Neural progenitor cell (in vitro differentiated cells): ENCODE results near the gene KNOP1. TPM values are rescaled to one million over a fixed set of nuclear protein-coding genes. Genes with fewer than 3 reads are reported as not detected.

Source experiments
- DNase-seq: peaks from one replicate; pipeline ENCODE4 v3.0.0-alpha.2; 2016; ENCODE audit warnings: low spot score
- H2AFZ ChIP-seq: fragments of 200-600 bp; sonication (generic); replicated peaks from 2 replicates; pipeline ENCODE4 v1.6.1; 2016; ENCODE audit warnings: antibody characterized with exemption
- H3F3A ChIP-seq: fragments of 200-600 bp; sonication (generic); 2 replicates; pipeline ENCODE4 v1.6.1; 2016; ENCODE audit warnings: antibody characterized with exemption, low read depth
- H3K27ac ChIP-seq: fragments of 200-600 bp; sonication (generic); 2 replicates; pipeline ENCODE4 v1.5.1; 2016; ENCODE audit warnings: mild to moderate bottlenecking
- H3K27me3 ChIP-seq: fragments of 200-600 bp; sonication (generic); 2 replicates; pipeline ENCODE4 v1.6.1; 2016; ENCODE audit warnings: mild to moderate bottlenecking, moderate library complexity
- H3K36me3 ChIP-seq: fragments of 200-600 bp; sonication (generic); 2 replicates; pipeline ENCODE4 v1.5.1; 2016
- H3K4me1 ChIP-seq: fragments of 200-600 bp; sonication (generic); 2 replicates; pipeline ENCODE4 v1.6.1; 2016; ENCODE audit warnings: mixed run types
- H3K4me2 ChIP-seq: fragments of 200-600 bp; sonication (generic); 2 replicates; pipeline ENCODE4 v1.6.1; 2016
- H3K4me3 ChIP-seq: fragments of 200-600 bp; sonication (generic); 2 replicates; pipeline ENCODE4 v1.5.1; 2016
- H3K79me2 ChIP-seq: fragments of 200-600 bp; sonication (generic); 2 replicates; pipeline ENCODE4 v1.6.1; 2016; ENCODE audit warnings: low read depth
- H3K9ac ChIP-seq: fragments of 200-600 bp; sonication (generic); 2 replicates; pipeline ENCODE4 v1.6.1; 2016
- H3K9me3 ChIP-seq: fragments of 200-600 bp; sonication (generic); 2 replicates; pipeline ENCODE4 v1.5.1; 2016; ENCODE audit warnings: low read depth
- H4K20me1 ChIP-seq: fragments of 200-600 bp; sonication (generic); 2 replicates; pipeline ENCODE4 v1.6.1; 2016; ENCODE audit warnings: low read depth
- H3K27ac Mint-ChIP-seq: 3 replicates; pipeline ENCODE4 v1.8.0; 2021; ENCODE audit warnings: mixed read lengths
- H3K27me3 Mint-ChIP-seq: 2 replicates; pipeline ENCODE4 v1.8.0; 2022; ENCODE audit warnings: low read depth, mild to moderate bottlenecking, inconsistent platforms, moderate library complexity, mixed read lengths; ENCODE audit not compliant: insufficient read depth
- H3K36me3 Mint-ChIP-seq: 3 replicates; pipeline ENCODE4 v1.8.0; 2021; ENCODE audit warnings: mixed read lengths
- H3K4me1 Mint-ChIP-seq: 3 replicates; pipeline ENCODE4 v1.8.0; 2021; ENCODE audit warnings: mixed read lengths
- H3K4me3 Mint-ChIP-seq: 3 replicates; pipeline ENCODE4 v1.8.0; 2021; ENCODE audit warnings: mild to moderate bottlenecking, moderate library complexity, mixed read lengths
- H3K9me3 Mint-ChIP-seq: 3 replicates; pipeline ENCODE4 v1.8.0; 2020; ENCODE audit warnings: mixed read lengths
- CTCF ChIP-seq: fragments of 200-600 bp; sonication (generic); IDR thresholded peaks from 2 replicates; pipeline ENCODE4 v1.5.1; 2017; ENCODE audit warnings: antibody characterized with exemption, mild to moderate bottlenecking
- EZH2 ChIP-seq: fragments of 200-600 bp; sonication (generic); IDR thresholded peaks from 2 replicates; pipeline ENCODE4 v1.6.1; 2017; ENCODE audit warnings: antibody characterized with exemption, mild to moderate bottlenecking, moderate library complexity
- EZH2phosphoT487 ChIP-seq: fragments of 200-600 bp; sonication (generic); IDR thresholded peaks from 2 replicates; pipeline ENCODE4 v1.6.1; 2017; ENCODE audit warnings: antibody characterized with exemption
- total RNA-seq: library from RNA; depleted of rRNA; stranded (reverse); fragments of >200 nt; gene quantifications from 2 replicates; pipeline ENCODE4 v1.2.3, GENCODE V29; 2015; ENCODE audit warnings: low replicate concordance

KNOP1 gene
- total RNA-seq, 1 donor from 2014 or later: 130 TPM

GRCh38 chr16:19700319-19700781 is 17.7 kb downstream of the KNOP1 start:
- H3K4me3 ChIP-seq: no peak overlapping the region
- Mint-ChIP-seq H3K9me3 (no peaks in the 10 kb centered on the region), H3K4me1 (no peaks in the 10 kb centered on the region), H3K27me3 (no peaks in the 10 kb centered on the region), H3K4me3 (no peak overlapping the region), H3K27ac (no peak overlapping the region), H3K36me3 (peaks cover 51% of the 10 kb centered on the region)
- no peaks in the 10 kb centered on the region for H3K27me3 ChIP-seq
- no peak overlapping the region for H3K27ac ChIP-seq
- DNase-seq: no peak
- no peaks in the 10 kb centered on the region for H3F3A ChIP-seq
- H3K36me3 ChIP-seq: peaks cover 8% of the 10 kb centered on the region
- peaks cover 43% of the 10 kb centered on the region for H3K79me2 ChIP-seq
- no peak for TF ChIP-seq CTCF
- no peak for TF ChIP-seq EZH2phosphoT487
- no peak for TF ChIP-seq EZH2
- H3K4me2 ChIP-seq: no peak overlapping the region
- no peak overlapping the region for H2AFZ ChIP-seq
- peaks cover 18% of the 10 kb centered on the region for H4K20me1 ChIP-seq
- no peak overlapping the region for H3K9ac ChIP-seq
- H3K4me1 ChIP-seq: no peaks in the 10 kb centered on the region
- no peaks in the 10 kb centered on the region for H3K9me3 ChIP-seq

GRCh38 chr16:19699472-19699871 is 18.6 kb downstream of the KNOP1 start:
- Mint-ChIP-seq H3K4me1 (no peaks in the 10 kb centered on the region), H3K9me3 (no peaks in the 10 kb centered on the region), H3K27ac (no peak overlapping the region), H3K27me3 (no peaks in the 10 kb centered on the region), H3K36me3 (peaks cover 48% of the 10 kb centered on the region), H3K4me3 (no peak overlapping the region)
- peaks cover 7% of the 10 kb centered on the region for H3K36me3 ChIP-seq
- peaks cover 12% of the 10 kb centered on the region for H4K20me1 ChIP-seq
- peaks cover 35% of the 10 kb centered on the region for H3K79me2 ChIP-seq
- no peak overlapping the region for H3K4me3 ChIP-seq
- TF ChIP-seq EZH2phosphoT487 (no peak), CTCF (no peak), EZH2 (no peak)
- no peak overlapping the region for H3K9ac ChIP-seq
- H3K4me1 ChIP-seq: no peaks in the 10 kb centered on the region
- no peaks in the 10 kb centered on the region for H3K9me3 ChIP-seq
- H3K4me2 ChIP-seq: no peak overlapping the region
- H3K27ac ChIP-seq: no peak overlapping the region
- H3F3A ChIP-seq: no peaks in the 10 kb centered on the region
- H2AFZ ChIP-seq: no peak overlapping the region
- H3K27me3 ChIP-seq: no peaks in the 10 kb centered on the region
- DNase-seq: no peak

- Mint-ChIP-seq H3K9me3 (no peaks in the 10 kb centered on the region), H3K4me1 (no peaks in the 10 kb centered on the region), H3K4me3 (no peak overlapping the region), H3K27me3 (no peaks in the 10 kb centered on the region), H3K36me3 (peaks cover 46% of the 10 kb centered on the region), H3K27ac (no peak overlapping the region)
- no peak overlapping the region for H3K4me3 ChIP-seq
- H3F3A ChIP-seq: no peaks in the 10 kb centered on the region
- TF ChIP-seq EZH2phosphoT487: no peak
- no peak for TF ChIP-seq CTCF
- no peak for TF ChIP-seq EZH2
- DNase-seq: no peak
- no peak overlapping the region for H3K27ac ChIP-seq
- no peaks in the 10 kb centered on the region for H3K27me3 ChIP-seq
- H3K9ac ChIP-seq: no peak overlapping the region
- H4K20me1 ChIP-seq: peaks cover 6% of the 10 kb centered on the region
- no peaks in the 10 kb centered on the region for H3K9me3 ChIP-seq
- no peak overlapping the region for H2AFZ ChIP-seq
- H3K79me2 ChIP-seq: peaks cover 28% of the 10 kb centered on the region
- H3K4me1 ChIP-seq: no peaks in the 10 kb centered on the region
- no peak overlapping the region for H3K4me2 ChIP-seq
- H3K36me3 ChIP-seq: peaks cover 5% of the 10 kb centered on the region
Observed at GRCh38 chr16:19698480-19699465, 19.3 kb downstream of the KNOP1 start.
